NCI-H2081 treated with DMSO at 0.1 percent for 48 hours (cell line): Measurements from ENCODE around the gene ITGB6.

ENCODE experiments used
- DNase-seq: peaks from one replicate; lab custom pipeline; 2025; lab: John Stamatoyannopoulos, UW

Gene ITGB6, protein sequence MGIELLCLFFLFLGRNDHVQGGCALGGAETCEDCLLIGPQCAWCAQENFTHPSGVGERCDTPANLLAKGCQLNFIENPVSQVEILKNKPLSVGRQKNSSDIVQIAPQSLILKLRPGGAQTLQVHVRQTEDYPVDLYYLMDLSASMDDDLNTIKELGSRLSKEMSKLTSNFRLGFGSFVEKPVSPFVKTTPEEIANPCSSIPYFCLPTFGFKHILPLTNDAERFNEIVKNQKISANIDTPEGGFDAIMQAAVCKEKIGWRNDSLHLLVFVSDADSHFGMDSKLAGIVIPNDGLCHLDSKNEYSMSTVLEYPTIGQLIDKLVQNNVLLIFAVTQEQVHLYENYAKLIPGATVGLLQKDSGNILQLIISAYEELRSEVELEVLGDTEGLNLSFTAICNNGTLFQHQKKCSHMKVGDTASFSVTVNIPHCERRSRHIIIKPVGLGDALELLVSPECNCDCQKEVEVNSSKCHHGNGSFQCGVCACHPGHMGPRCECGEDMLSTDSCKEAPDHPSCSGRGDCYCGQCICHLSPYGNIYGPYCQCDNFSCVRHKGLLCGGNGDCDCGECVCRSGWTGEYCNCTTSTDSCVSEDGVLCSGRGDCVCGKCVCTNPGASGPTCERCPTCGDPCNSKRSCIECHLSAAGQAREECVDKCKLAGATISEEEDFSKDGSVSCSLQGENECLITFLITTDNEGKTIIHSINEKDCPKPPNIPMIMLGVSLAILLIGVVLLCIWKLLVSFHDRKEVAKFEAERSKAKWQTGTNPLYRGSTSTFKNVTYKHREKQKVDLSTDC

DNA sequence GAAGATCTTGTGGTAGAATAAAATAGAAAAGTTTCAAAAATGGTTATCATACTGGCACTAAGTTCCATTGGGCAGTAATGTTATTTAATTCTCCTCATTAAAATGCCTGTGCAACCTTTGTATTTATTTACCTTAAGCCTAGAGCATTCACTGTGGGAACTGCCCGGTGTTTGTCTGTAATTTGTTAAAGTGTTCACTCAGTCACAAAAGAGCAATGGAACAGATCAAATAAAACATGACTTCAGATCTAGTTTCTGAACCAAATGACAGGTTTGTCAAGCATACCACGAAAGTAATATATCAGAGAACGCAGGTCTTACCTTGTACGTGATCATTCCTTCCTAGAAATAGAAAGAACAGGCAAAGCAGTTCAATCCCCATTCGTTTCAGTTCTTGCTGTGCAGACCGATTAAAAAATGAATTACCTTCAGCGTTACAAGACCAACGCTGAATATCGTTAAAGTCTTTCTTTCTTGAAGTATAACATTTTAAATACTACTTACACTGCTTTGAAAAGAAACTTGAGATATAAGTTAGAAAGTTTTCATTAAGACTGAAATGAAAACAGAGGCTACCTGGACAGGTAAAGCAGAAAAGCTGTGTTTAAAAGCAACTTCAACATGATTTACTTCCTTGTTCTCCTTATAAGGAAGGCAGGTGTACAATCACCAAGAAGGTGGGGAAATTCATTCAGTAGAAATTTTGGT is at the start of gene ITGB6:
Gene ITGB6, minus strand, starts transcription at position 590 of the 707 bp plus-strand sequence. Its CDS starts 209 bp downstream, at position 381.
- DNase-seq: no peak

DNA sequence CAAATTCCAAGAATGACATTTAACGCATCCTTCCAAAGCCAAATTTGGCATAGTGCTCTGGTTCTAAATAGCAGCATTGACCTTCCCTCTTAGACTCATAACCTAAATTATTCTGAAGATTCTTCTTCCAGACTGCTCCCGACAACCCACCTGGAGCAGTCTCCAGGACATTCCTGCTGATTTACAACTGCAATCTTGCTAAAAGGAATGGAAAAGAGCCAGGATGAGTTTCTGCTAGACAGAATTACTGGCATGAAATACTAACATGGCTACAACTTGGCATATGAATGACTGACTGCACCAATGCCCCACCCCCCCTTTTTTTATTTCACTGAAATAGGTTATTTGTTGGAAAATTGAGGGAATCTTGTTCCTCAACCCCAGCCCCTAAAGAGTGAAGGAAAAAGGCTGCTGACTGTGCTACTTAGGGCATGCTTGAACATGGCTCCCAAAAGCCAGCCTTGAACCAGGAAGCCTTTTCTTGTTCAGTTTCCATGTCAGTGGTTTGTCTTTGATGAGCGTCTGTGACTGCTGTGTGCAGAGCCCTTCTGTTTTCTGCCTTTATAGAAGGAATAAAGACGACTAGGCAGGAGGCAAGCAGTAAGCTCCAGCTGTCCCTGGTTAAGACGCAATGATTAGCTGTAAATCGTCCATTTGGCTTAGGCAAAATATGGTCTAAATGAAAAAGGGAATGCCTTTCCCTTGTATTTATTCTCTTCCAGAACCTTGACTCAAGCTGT is 47.4 kb upstream of the ITGB6 start:
- no peak for DNase-seq

DNA sequence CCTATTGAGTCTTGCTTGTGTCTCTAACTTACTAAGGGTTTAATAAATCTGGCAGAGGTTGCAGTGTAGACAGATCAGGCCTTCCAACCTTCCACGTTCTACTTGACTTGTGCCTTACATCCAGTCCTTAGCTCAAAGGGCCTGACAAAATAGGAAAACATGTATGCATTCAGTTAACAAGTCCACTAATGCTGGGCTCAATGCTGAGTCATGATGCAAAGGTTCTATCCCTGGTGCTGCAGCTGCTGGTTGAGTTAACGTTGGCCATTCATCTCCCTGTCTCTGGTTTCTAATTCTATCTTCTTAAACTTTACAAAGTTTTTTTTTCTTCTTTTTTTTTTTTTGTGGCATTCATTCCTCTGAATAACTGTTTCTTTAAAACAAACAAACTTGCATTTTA is 46.3 kb upstream of the ITGB6 start:
- DNase-seq: no peak

DNA sequence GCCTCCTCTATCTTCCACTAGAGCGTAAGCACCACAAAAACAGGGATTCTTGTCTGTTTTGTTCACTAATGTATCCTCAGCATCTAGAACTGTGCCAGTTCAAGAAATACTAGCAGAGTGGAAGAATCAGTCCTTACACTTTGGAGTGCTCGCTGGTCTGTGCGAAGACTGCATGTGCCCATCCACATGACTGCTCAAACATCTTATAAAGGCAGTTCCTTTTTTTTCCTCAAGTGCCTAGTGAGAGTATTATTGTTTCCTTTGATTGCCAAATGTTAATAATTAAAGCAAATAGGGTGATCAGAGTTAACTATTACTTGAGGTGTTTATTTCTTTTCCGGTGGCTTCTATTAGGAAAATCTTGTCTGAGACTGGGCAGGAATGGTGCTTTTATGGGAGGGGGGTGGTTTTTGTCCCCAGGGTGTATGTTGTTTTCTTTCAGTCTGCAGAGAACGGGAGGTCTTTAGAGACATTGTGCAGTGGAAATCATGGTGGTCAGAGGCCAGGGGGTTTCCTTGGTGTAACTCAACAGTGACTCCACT is 45.6 kb upstream of the ITGB6 start:
- DNase-seq: no peak

DNA sequence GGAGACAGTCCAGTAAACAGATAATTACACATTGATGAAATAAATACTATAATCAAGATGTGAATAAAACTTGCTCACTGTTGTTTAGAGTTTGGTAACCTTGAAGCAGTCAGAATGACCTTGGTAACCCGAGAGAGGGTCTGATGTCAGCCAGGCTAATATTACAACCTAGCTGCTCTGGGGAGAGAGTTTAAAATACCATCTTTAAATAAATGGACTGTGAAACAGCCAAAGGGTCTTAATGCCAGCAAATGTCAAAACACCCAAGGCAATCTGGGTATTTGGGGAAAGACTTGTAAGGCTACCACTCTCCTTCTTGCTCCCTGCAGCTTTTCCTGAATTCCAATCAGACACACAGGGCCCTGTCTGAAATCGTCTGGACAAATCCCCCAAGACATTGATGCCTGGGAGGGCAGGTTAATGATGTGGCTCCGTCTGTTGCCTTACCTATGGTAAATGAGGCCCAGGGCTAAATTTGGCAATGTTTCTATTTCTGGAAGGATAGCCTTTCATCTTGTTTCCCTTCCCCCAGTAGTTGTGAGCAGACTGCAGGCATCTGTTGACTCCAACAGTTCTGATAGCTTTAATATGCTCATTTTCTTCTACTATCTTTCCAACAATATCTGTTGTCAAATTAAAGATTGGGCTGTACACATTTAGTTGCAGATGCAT is 43.0 kb upstream of the ITGB6 start:
- no peak for DNase-seq

DNA sequence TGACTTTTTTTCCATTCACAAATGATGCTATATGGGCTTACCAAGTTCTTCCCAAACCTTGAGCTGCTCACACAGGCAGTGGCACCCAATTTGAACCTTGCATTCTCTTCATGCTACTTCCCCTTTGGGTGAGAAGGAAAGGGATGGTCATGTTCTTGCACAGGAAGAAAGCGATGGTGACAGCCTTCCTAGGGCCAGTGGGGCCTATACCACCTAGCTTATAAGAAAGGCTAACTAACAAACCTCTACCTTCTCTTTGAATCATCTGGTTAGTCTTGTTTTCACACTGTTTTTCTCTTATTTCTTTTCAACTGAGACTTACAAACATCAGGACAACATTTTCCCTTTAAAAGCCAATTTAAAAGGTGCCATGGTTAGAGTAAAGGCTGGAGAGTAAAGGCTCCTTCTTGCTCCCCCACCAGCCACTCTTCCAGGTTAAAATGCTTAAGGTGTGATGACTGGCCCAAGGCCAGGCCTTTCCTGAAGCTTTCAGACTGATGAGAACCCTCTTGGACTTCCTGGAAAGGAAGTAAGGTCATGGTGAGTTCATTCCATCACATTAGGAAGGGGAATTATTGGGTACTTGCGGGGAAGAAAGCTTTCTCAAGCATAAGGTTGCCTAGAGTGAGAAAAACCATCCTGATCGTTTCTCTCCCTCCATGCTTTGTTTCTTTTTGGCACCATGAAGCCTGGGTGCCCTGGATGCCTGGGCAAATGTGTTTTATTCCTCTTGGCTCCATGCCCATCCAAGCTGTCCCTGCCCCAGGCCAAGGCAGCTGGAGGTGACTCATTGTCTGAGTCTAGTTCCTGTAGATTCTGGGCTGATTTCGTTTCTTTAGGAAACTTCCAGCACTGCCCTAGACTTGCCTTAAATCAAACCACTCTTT is 41.4 kb upstream of the ITGB6 start:
- no peak for DNase-seq

DNA sequence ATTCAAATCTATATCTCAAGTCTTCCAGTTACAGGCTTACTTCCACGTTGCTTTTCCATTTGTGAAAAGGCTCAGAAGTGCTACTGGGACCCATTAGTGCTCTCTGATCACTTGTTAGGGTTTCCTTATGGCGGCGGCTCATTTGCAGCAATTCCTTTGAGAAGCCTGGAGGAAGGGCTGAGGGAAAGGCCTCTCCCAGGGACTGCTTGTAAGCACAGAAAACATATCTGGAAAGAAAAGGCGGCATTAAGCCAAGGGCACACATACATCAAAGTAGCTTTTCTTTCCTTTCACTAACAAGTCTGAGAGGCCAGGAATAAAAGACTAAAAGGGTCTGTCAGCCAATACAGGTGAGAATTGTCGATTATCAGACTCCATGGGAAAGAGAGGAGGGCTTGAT is 39.4 kb upstream of the ITGB6 start:
- no peak for DNase-seq

DNA sequence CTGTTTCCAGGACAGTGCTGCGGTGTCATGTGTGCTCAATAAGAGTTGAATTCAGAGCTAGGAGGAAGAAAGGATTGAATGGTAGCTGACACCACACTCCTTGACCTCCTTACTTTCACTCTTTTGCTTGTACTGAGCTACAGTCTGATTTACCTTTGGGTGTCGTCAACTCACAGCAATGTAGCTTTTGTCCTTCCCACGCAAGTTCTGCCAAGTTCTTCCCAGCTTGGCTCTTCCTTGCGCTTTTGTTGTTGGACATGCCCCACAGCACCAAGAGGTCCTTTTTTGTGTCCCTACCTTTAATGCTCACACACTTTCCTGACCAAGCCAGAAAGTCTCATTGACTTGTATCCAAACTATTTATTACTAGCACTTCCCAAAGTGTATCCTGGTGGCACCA is 38.3 kb upstream of the ITGB6 start:
- DNase-seq: no peak

DNA sequence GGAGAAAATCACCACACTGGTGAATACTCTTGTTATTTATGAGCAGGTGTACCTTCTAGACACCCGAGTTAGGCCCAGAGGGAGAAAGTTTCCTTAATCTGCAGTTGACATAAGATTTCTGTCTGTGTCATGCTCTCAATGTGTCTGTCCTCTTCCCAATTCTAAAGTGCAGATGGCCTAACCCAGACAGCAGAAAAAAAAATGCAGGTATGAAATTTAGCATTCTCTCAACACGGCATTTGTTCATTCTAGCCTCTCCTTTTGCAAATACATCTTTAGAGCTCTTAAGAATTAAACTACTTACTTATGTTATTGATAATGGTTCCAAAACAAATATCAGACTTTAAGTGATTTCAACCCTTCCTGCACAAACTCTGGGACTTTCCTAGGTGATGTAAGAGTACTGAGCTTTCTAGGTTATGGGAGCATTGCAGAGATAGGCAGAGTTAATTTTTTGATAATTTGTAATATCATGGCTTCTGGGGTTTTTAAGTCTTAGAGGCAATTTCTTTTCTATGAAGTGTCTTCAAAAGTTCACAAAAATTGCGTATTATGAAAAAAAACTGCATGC is 32.9 kb upstream of the ITGB6 start:
- no peak for DNase-seq

DNA sequence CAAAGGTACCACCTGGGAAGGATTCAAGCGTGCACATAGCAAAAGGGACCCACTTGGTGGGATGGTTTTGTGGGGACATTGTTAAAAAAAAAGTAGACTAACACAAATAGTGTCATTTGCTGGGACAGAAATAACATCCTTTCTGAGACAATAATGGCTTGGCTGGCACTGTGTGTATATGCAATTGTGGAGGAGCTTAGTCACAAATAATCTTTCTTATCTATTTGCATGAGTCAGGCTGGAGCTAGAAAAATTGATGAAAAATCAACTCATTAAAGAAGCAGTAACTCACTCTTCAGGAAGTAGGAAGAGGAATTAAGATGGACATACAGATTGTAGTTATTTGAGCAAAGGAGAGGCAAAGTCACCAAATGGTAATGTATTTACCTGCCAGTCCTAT is 29.5 kb upstream of the ITGB6 start:
- no peak for DNase-seq

DNA sequence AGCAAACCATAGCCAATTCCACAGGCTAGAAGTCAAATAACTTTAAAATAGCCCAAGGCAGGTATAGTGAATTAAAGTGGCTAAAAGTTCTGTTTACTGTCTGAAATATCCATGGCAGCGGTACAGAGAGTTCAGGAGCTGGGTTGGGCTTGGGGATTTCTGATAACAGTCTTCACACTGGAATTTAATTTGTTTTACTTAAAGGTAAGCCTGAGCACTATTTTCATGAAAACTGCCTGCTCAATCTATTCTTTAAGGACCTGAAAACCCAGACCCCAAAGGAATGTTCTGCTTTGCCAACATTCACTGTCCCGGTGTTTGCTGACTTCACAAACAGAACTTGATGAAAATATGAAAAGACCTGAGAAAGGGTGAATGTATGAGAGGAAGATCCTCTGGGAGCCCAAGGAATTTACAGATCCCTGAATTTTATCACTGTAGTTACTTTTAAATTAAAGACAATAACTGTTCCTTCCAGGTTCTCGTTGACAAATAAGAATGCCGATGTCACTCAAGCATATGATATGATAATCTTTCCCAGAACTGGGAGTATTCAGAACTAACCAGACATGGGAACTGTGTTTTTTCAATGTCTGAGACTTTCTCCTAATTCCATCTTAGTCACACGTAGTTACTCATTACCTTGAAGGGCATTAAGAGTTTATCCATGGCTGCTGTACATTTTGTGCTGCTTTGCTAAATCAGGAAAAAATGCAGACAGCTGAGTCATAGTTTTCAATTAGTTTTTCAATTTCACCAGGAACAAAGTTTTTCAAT is 28.3 kb upstream of the ITGB6 start:
- no peak for DNase-seq

DNA sequence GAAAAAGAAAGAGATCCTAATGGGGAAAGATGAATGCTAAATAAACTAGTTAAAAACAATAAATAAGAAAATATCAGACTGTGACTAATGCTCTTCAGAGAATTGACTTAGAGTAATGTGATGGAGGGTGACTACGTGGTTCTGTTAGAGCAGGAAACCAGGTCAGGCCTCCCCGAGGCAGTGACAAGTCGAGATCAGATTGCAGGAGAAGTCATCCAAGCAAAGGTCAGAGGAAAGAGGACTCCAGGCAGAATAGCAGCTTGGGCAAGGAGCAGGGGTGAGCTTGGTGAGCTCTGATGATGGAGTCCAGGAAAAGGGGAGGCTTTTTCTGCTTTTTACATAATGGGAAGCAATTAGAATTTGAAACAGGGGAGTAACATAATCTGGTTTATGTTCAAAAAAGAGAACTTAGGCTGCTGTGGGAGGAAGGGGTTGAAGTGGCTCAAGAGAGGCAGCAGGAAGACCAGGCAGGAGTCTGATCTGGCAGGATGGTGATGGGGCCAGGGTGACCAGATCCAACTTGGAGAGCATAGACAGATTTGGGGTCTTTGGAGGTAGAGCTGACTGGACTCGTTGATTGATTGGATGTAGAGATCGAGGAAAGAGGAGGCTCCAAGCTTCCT is 27.3 kb upstream of the ITGB6 start:
- no peak for DNase-seq

DNA sequence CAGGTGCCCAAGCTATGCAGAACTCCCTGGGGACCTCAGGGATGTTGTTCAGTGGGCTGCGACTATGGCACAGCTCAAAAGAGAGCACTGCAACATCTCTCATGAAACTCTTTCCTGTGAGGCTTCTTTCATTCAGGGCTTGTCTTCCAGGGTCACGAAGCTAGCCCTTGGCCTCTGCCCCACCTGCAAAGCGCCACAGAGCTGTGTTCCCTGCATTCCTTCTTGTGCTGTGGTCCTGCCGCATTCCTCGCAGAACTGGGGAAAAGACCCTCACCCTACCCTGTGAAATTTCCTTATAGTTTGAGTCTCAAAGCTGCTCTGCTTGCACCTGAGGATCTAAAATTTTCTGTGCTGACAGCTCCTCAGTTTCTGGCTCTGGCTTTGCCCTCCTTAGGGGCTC is 26.3 kb upstream of the ITGB6 start:
- DNase-seq: no peak

DNA sequence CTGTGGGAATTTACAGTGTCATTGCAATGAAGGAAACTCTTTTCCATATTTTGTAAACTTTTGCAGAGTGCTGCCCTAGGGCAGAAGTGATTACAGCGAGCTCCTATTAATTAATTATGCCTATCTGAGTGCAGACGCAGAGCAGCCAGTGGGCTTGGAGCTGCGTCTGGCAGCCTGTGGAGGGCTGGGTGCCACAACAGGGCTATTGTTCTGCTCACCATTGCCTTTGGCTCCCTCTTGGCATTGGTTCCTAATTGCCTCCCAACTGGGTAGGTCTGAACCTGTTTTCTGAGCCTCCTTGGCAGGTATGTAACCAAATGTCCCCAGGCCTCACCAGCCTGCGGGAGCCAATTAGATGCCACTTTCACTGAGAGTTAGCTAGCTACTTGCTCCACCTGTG is 25.6 kb upstream of the ITGB6 start:
- no peak for DNase-seq

DNA sequence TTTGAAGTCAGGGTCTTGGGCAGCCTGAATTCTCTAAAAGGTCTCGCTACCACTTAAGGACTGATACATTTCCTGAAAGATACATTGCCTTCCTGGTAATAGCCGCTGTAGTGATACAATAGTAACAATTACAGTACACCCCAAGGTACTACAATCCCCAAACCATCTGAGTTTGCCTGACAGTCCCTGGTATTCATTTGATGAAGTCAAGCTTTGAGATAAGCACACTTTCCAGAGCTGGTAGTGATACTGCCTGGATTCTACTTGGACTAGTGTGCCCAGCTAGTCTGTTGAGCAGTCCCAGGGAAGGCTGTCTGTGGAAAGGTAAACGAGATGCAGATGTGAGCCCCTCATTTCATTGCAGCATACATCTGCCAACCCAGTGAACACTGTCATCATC is 24.4 kb upstream of the ITGB6 start:
- no peak for DNase-seq

DNA sequence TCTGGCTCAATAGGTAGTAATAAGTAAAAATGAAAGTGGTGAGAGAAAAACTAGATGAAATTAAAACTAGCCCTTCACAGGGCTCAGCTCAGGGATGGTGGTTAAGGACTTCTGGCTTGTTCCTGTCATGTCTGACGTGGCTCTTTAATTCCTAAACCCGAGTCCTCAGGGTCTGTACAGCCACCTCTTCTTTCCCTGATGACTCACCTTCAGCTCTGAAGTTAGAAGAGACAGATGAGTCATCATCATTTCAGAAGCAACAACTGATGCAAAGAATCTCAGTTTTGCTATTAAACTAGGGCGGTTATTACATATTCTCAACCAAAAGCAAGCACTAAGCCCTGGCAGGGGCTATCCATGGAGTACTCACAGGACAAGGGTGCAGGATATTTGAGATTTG is 24.0 kb upstream of the ITGB6 start:
- no peak for DNase-seq

DNA sequence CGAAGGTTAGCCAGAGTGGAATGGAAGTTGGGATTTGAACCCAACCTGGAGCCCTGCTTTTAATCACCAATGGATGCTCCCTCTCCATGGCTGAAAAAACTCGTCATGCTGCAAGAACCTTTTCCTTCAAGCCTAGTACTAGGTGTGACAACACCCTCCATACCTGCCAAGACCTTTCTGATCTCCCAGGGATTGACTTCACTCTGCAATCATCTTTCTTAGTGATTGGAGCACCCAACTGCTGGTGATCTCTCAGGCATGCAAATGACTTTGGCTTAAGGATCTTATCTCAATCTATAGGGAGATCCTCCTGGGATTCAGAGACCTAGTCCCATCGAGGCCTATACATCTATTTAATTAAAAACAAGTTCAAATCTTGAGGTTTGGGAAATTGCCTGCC is 23.5 kb upstream of the ITGB6 start:
- DNase-seq: no peak

DNA sequence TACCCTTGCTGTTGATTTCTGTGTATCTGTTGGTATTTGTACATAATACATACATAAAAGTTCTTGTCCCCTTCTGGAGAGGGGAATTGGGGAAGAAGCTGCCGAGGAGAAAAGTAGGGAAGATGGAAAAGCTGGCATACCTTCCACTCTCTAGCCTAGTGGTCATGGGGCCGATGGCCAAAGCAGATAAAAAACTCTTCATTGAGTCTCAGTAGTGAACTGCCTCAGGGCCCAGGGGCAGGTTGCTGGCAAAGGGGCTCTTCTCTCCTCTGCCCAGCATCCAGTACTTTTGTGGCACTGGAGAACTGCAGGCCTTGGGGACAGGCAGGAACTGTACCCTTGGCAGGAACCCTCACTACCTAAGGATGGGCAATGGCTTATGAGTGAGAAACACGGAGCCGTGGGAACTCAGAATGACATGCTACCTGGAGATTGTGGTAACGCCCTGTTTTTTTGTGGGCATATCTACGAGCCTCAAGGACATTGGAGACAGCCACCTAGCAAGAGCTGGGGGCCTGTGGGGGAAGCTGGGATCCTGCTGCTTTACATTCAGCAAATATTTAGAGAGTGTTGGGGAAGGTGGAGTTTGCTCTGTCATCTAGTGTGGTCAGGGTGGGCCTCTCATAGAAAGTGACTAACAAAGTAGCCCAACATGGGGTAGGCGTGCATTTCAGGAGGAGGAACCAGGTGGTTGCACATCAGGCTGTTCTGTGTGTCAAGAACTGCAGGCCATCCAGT is 22.6 kb upstream of the ITGB6 start:
- no peak for DNase-seq
